Activated effector memory CD4-positive, alpha-beta T cell treated with Interleukin-2 at 50 U/mL for 16 hours (primary cell): ENCODE measurements around the gene LOXL1.

Experiments
- DNase-seq: peaks from one replicate; pipeline ENCODE4 v3.0.0-alpha.2; 2020

Gene LOXL1

GRCh38 chr15:73994912-73995622 lies 68.8 kb downstream of the LOXL1 start:
- no peak for DNase-seq

- DNase-seq, result no peak
Measured at GRCh38 chr15:73996267-73996666, 70.0 kb downstream of the LOXL1 start.

- DNase-seq, result no peak
Measured at GRCh38 chr15:73996939-73997338, 70.7 kb downstream of the LOXL1 start.

- DNase-seq, result no peak
Measured at GRCh38 chr15:73997986-73998385, 71.7 kb downstream of the LOXL1 start.
